HUES6 (cell line): ENCODE results near the gene FAM120B.

Source experiments
- H3K27ac ChIP-seq: 2 replicates; pipeline ENCODE4 v1.7.0; 2013; ENCODE audit warnings: low read depth, mild to moderate bottlenecking, low read length, inconsistent platforms
- H3K27me3 ChIP-seq: 2 replicates; pipeline ENCODE4 v1.6.1; 2013; ENCODE audit warnings: low read length; ENCODE audit not compliant: control insufficient read depth, insufficient read depth
- H3K36me3 ChIP-seq: 2 replicates; pipeline ENCODE4 v1.6.1; 2013; ENCODE audit warnings: low read length; ENCODE audit not compliant: control insufficient read depth, insufficient read depth
- H3K4me1 ChIP-seq: 2 replicates; pipeline ENCODE4 v1.6.1; 2013; ENCODE audit warnings: low read length; ENCODE audit not compliant: control insufficient read depth, insufficient read depth
- H3K4me3 ChIP-seq: 2 replicates; pipeline ENCODE4 v1.5.1; 2013; ENCODE audit warnings: low read depth, low read length
- H3K9ac ChIP-seq: one replicate; pipeline ENCODE4 v1.6.1; 2013; ENCODE audit warnings: mild to moderate bottlenecking, low read length
- H3K9me3 ChIP-seq: 2 replicates; pipeline ENCODE4 v1.6.1; 2013; ENCODE audit warnings: low read depth, low read length; ENCODE audit not compliant: control insufficient read depth, insufficient read depth

Gene FAM120B

DNA sequence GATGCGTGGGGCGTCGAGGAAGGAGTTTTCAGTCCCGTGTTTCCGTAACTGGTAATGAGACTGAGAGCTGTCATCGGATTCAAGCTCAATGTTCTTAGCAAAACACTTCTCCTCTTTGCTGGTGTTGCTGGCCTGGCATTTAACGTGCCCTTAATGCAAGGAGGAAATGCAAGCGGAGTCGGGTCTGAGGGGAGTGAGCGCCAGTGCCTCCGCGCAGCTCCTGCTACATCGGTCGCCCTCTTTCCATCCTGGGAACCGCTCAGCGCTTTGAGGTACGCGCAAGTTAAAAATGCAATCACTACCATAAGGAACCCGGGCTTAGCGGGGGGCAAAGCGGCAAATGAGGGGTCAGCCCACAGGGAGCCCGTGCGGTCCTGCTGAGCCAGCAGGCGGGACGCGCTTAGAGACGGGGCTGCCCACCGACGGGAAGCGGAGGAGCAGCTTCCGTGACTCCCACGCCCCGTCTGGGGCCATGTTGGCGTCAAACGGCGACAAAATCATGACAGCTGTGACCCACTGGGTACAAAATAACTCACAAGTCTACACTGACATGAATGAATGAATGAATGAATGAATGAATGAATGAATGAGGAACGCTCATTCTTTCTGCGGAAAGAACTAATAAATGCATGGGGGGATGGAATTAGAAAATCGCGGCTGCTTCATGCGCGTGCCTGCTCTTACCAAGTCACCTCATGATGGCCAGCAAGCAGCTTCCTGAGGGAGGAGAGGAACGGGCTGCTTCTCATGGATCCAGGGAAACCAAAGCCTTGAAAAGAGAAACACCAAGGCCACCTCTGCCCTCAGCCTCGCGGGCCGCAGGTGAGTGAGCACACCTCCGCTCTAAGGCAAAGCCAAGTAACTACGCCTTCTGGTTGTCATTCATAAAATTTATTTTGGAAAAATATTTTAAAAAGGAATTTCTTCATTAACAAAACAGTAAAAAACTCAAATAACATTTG, 24.9 kb upstream of the FAM120B start:
- Histone ChIP-seq H3K27me3 (peaks cover 47% of the 10 kb centered on the region), H3K4me1 (peaks cover 6% of the 10 kb centered on the region), H3K36me3 (peaks cover 10% of the 10 kb centered on the region; the same call in 1 of the 2 replicates), H3K27ac (no peak overlapping the region), H3K9me3 (no peaks in the 10 kb centered on the region), H3K4me3 (no peak overlapping the region), H3K9ac (no peak overlapping the region)

DNA sequence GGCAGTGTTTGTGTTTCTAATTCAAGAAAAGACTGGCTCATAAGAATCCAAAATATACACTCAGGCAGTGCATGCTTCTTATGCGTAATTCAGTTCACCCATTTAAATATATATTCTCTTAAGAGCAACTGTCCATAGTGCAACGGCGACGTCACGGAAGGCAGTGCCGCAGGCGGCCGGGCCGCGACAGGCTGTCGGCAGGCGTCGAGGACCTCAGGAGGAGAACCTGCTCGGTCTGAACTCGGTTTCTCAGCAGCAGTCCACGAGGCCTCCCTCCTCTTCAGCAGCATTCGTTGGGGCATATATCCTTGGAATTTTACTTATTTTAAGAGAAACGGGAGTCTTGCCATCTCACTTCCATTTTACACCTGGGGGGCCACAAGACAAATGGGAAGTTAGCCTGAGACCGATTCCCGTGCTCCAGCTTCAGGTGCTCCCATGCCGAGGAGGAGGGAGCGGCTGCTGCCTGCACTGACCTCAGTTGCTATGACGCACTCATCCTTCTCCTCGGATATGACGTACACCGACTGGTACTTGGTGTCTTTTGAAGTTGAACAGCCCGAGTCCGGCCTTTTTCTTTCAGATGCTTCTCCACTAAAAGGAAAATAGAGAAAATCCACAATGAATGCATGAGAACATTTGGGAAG, 23.9 kb upstream of the FAM120B start:
- Histone ChIP-seq H3K9ac (no peak overlapping the region), H3K9me3 (no peaks in the 10 kb centered on the region), H3K36me3 (peaks cover 10% of the 10 kb centered on the region; the same call in 1 of the 2 replicates), H3K4me1 (peaks cover 14% of the 10 kb centered on the region), H3K27ac (no peak overlapping the region), H3K4me3 (no peak overlapping the region), H3K27me3 (peaks cover 57% of the 10 kb centered on the region)

DNA sequence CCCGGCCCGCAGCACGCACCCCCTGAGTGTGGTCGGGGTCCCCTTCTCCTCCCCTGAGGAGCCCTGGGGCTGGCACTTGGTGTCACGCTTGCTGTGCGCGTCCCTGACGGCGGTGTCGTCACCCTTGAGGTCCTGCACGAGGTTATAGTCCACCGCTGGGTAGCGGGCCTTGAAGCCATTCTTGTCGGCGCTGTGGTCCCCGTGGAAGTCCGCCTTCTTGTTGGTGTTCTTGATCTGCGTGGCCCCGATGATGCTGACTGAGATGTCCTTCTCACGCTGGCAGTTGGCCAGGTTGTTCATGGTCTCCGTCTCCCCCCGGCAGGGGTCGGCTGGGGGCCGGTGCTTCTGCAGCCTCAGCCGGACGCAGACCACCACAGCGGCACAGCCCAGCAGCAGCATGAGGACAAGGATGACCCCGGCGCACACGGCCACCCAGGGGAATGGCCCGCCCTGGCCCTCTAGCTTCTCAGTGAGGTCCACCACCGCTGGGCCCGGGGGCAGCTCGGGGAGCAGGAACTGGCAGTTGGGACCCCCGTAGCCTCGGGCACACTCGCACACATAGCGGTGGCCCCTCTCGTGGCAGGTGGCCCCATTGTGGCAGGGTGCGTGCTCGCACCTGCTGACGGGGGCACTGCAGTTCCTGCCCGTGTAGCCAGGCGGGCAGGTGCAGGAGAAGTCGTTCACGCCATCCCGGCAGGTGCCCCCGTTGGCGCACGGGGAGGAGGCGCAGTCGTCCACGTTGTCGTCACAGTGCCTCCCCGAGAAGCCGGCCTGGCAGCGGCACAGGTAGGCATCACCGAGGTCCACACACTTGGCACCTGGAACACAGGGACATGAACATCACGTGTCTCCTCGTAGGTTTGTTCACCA, 23.1 kb upstream of the FAM120B start:
- Histone ChIP-seq H3K36me3 (peaks cover 10% of the 10 kb centered on the region; the same call in 1 of the 2 replicates), H3K9ac (no peak overlapping the region), H3K4me3 (no peak overlapping the region), H3K27ac (no peak overlapping the region), H3K4me1 (peaks cover 20% of the 10 kb centered on the region), H3K9me3 (no peaks in the 10 kb centered on the region), H3K27me3 (peaks cover 66% of the 10 kb centered on the region)

DNA sequence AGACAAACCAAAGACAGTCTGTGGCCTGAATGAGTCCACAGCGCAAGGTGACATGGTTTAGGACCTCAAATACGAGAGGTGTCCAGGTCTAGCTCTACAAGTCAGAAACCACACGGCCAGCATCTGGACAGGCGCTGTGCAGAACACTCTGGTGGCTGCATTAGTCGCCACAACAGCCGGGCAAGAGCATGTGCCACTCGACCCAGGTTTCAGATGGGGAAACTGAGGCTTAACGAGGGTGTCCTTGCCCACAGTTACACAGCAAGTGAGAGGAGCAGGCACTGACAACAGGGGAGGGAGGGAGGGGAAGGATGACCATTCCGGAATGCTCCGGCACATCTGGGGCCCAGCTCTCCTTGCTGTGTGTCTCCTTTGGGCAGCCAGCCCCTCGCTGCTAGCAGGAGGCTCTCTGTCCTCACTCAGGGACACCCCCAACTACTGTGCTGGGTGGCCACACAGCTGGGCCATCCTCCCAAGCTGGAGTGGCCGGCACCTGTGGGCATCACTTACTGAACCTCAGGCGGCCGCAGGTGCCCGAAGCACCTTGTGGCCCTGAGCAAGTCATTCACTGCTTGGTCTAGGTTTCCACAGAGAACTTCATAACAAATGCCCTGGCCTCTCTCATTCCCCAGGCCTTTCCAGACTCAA, 22.3 kb upstream of the FAM120B start:
- Histone ChIP-seq H3K36me3 (peaks cover 10% of the 10 kb centered on the region; the same call in 1 of the 2 replicates), H3K27me3 (peaks cover 74% of the 10 kb centered on the region)

DNA sequence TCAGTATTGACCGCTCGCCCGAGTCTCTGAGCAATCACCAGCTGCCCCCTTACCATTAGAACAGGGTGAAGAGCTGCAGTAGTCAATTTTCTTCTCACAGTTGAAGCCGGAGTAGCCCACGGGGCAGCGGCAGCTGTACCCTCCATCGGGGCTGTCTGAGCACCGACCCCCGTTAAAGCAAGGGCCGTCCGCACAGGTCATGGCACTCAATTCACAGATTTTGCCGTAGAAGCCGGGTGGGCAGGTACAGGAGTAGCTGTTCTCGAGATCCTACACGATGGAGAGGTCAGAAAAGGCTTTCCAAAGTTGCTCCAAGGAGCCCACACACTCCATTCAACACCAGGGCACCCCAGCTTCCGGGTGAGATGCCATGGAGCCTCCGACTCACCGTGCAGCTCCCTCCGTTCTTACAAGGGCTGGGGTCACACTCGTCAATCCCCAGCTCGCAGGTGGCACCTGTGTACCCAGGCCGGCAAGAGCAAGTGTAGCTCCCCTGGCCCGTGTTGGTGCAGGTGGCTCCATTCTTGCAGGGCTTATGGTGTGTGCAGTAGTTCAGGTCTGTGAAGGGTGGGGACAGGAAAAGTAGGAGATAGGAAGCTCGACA, 21.6 kb upstream of the FAM120B start:
- no peak overlapping the region for H3K9ac ChIP-seq
- peaks cover 25% of the 10 kb centered on the region for H3K4me1 ChIP-seq
- H3K27ac ChIP-seq, result no peak overlapping the region
- peaks cover 10% of the 10 kb centered on the region; the same call in 1 of the 2 replicates for H3K36me3 ChIP-seq
- H3K27me3 ChIP-seq, result peaks cover 75% of the 10 kb centered on the region
- H3K9me3 ChIP-seq, result no peaks in the 10 kb centered on the region
- H3K4me3 ChIP-seq, result no peak overlapping the region

More for the DNA sequence above, 22.3 kb upstream of the FAM120B start:
- Histone ChIP-seq H3K9me3 (no peaks in the 10 kb centered on the region), H3K4me1 (peaks cover 25% of the 10 kb centered on the region), H3K4me3 (no peak overlapping the region), H3K27ac (no peak overlapping the region), H3K9ac (no peak overlapping the region)

DNA sequence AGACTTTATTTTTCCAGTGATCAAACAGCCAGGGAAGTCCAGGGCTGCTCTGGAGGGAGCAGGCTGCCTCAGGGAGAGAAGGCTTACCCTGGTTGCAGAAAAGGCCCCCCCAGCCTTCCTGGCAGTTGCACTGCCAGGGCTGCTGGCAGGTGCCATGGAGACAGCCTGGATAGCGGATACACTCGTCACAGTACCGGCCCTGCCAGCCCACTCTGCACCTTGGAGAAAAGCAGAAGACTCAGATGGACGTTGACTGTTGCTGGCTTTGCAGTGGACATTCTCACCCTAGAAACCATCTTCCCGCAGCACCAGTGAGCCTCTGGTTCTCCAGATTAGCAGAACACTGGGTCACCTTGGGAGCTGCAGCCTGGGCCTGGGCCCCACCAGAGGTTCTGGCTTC, 21.1 kb upstream of the FAM120B start:
- H3K9me3 ChIP-seq, result no peaks in the 10 kb centered on the region
- peaks cover 10% of the 10 kb centered on the region; the same call in 1 of the 2 replicates for H3K36me3 ChIP-seq
- peaks cover 75% of the 10 kb centered on the region for H3K27me3 ChIP-seq
- H3K4me3 ChIP-seq, result no peak overlapping the region
- no peak overlapping the region for H3K9ac ChIP-seq
- H3K27ac ChIP-seq, result no peak overlapping the region
- H3K4me1 ChIP-seq, result peaks cover 25% of the 10 kb centered on the region

DNA sequence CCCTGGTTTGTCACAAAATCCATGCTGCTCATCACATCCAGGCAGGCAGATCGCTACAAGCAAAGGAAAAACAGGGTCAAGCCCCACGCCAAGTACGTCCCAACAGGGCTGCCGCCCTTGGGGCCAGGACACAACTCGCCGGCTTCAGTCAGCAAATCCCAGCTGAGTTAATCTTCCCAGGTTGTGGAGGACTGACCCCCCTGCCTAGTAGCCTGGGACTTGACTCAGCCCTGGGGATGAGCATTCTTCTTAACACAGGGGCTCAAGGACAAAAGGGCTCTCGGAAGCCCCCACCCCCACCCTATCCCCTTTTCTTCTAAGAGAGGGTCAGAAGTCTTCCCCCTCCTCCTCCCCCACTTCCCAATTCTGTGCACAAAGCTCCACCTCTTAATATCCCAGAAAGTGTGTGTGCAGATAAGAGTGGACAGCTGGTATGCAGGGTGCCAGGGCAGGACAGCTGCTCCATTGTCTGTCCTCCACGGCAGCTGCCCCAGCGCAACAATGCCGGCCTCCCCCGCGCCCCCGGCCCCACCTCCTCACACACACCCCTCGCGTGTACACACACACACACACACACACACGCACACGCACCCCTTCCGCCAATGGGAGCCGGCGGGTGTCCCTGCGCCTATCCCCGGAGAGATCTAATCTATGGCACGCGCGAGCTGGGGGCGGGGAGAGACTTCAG, 20.2 kb upstream of the FAM120B start:
- Histone ChIP-seq H3K27me3 (peaks cover 76% of the 10 kb centered on the region), H3K4me3 (no peak overlapping the region), H3K9ac (no peak overlapping the region), H3K4me1 (peaks cover 25% of the 10 kb centered on the region), H3K27ac (no peak overlapping the region), H3K36me3 (peaks cover 10% of the 10 kb centered on the region; the same call in 1 of the 2 replicates), H3K9me3 (no peaks in the 10 kb centered on the region)

DNA sequence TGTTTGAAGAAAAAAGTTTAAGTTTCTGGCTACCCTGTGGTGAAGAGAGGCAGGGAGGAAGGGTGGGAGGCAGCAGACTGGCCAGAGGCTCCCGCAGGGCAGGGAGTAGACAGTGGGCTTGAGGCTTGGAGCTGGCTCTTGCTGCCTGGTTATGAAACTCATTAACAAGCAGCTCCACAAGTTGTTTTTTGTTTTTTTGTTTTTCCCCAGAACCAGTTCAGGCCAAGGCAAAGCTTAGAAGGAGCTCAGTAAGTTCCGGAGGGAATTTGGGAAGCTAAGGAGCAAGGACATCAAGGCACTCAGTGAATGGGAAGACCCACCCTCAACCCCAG, 19.7 kb upstream of the FAM120B start:
- peaks cover 10% of the 10 kb centered on the region; the same call in 1 of the 2 replicates for H3K36me3 ChIP-seq
- H3K9ac ChIP-seq, result no peak overlapping the region
- no peak overlapping the region for H3K27ac ChIP-seq
- H3K4me3 ChIP-seq, result 0 out of 2 replicates have a peak overlapping the region, but pooled peaks have one; percentile 5
- H3K9me3 ChIP-seq, result no peaks in the 10 kb centered on the region
- peaks cover 25% of the 10 kb centered on the region for H3K4me1 ChIP-seq
- H3K27me3 ChIP-seq, result peaks cover 78% of the 10 kb centered on the region

DNA sequence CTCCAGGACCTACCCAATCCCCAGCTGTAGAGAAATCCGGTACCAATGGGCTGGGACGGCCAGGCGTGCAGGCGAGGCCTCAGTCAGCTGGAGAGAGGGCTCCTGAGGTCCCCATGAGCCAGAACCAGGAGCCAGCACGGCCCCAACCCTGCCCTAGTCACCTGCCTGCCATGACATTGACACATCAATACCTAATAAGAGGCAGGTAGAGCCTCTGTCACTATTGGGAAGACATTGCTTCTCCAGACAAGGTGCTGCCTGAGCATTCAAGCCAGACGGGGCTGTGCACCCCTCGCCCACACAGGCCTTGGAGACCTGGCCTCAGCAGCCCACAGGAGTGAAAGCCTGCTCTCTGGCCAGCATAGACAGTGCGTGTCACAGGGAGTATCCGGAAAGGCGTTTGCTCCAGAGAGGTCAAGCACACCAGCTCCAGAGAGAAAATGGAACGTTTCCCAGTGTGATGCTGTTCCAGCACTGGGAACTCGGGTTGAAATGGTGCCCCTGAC, 19.1 kb upstream of the FAM120B start:
- Histone ChIP-seq H3K36me3 (peaks cover 10% of the 10 kb centered on the region; the same call in 1 of the 2 replicates), H3K4me3 (no peak overlapping the region), H3K4me1 (peaks cover 27% of the 10 kb centered on the region), H3K9me3 (no peaks in the 10 kb centered on the region), H3K27ac (no peak overlapping the region), H3K9ac (no peak overlapping the region), H3K27me3 (peaks cover 82% of the 10 kb centered on the region)
